HEK293T (cell line): ENCODE results near the gene ZNF594.

Experiments used
- ARNT ChIP-seq: fragments of 450-650 bp; IDR thresholded peaks from 2 replicates; pipeline ENCODE4 v1.6.1; 2017; ENCODE audit warnings: mild to moderate bottlenecking
- BHLHE40 ChIP-seq: fragments of 450-650 bp; IDR thresholded peaks from 2 replicates; pipeline ENCODE4 v1.6.1; 2016; ENCODE audit warnings: mild to moderate bottlenecking, moderate library complexity, borderline replicate concordance
- ELF4 ChIP-seq: fragments of 450-650 bp; IDR thresholded peaks from 2 replicates; pipeline ENCODE4 v1.6.1; 2017; ENCODE audit warnings: antibody characterized with exemption
- FOXA1 ChIP-seq: fragments of 450-650 bp; IDR thresholded peaks from 2 replicates; pipeline ENCODE4 v1.6.1; 2016; ENCODE audit warnings: mild to moderate bottlenecking
- FOXK2 ChIP-seq: fragments of 450-650 bp; IDR thresholded peaks from 2 replicates; pipeline ENCODE4 v1.6.1; 2016; ENCODE audit warnings: mild to moderate bottlenecking
- FOXM1 ChIP-seq: fragments of 450-650 bp; IDR thresholded peaks from 2 replicates; pipeline ENCODE4 v1.6.1; 2017; ENCODE audit warnings: mild to moderate bottlenecking, borderline replicate concordance
- HDGF ChIP-seq: fragments of 450-650 bp; IDR thresholded peaks from 2 replicates; pipeline ENCODE4 v1.6.1; 2017; ENCODE audit warnings: antibody characterized with exemption, borderline replicate concordance
- L3MBTL2 ChIP-seq: fragments of 450-650 bp; conservative IDR thresholded peaks from 2 replicates; pipeline ENCODE4 v1.6.1; 2016; ENCODE audit warnings: mild to moderate bottlenecking
- NFRKB ChIP-seq: fragments of 450-650 bp; IDR thresholded peaks from 2 replicates; pipeline ENCODE4 v1.6.1; 2016; ENCODE audit warnings: mild to moderate bottlenecking, moderate library complexity
- SP1 ChIP-seq: fragments of 450-650 bp; IDR thresholded peaks from 2 replicates; pipeline ENCODE4 v1.6.1; 2017
- ZNF384 ChIP-seq: fragments of 450-650 bp; IDR thresholded peaks from 2 replicates; pipeline ENCODE4 v1.6.1; 2016
- TF ChIP-seq, protein P1 (sequence below): fragments of 450-650 bp; IDR thresholded peaks from 2 replicates; pipeline ENCODE4 v1.6.1; 2016

DNA sequence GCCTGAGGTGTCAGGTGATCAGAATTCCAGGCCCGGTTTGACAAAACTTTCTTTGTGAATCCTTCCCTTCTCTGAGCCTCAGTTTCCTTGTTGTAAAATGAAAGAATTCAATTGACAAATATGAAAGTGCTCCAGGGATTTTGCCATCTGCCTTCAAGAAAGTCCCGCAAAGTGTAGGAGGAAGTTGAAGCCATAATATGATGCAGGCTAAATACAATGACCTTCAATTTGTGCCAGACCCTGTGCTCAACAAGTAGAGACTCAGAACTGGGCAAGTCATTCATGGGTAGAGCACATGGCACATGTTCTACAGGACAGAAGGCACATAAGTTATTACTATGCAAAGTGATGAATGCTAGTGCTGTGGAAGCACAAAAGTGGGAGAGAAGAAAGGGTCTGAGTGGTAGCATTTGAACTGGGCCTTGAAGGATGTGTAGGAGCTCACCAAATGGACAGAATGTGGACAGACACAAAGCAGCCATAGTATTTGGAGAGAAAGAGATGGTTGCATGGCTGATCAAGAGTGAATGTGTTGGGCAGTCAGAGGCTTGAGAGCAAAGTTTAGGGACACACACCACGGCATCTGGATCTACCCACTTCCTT lies 45.4 kb upstream of the ZNF594 start:
- no peak for TF ChIP-seq BHLHE40
- no peak for TF ChIP-seq HDGF
- no peak for TF ChIP-seq FOXA1
- TF ChIP-seq, protein P1, sequence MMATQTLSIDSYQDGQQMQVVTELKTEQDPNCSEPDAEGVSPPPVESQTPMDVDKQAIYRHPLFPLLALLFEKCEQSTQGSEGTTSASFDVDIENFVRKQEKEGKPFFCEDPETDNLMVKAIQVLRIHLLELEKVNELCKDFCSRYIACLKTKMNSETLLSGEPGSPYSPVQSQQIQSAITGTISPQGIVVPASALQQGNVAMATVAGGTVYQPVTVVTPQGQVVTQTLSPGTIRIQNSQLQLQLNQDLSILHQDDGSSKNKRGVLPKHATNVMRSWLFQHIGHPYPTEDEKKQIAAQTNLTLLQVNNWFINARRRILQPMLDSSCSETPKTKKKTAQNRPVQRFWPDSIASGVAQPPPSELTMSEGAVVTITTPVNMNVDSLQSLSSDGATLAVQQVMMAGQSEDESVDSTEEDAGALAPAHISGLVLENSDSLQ = no peak
- TF ChIP-seq SP1 = no peak
- no peak for TF ChIP-seq ARNT
- TF ChIP-seq ELF4 = no peak
- no peak for TF ChIP-seq FOXM1
- TF ChIP-seq ZNF384 = no peak
- TF ChIP-seq L3MBTL2 = no peak
- no peak for TF ChIP-seq NFRKB
- TF ChIP-seq FOXK2 = no peak
